Tibial nerve (tissue), 4 donors: ENCODE results near the gene RRM1.

Source experiments
- EP300 ChIP-seq, 2 donors: sonication (generic); formaldehyde crosslinking; IDR thresholded peaks; one replicate each; pipeline ENCODE4 v1.6.1; 2017; ENCODE audit warnings: antibody characterized with exemption in 2 of 2, mild to moderate bottlenecking in 1 of 2
- POLR2A ChIP-seq, 2 donors: fragments of 450-650 bp; IDR thresholded peaks; one replicate each; pipeline ENCODE4 v1.6.1; 2017; ENCODE audit warnings: antibody characterized with exemption in 2 of 2, mild to moderate bottlenecking in 2 of 2, moderate library complexity in 2 of 2
- TF ChIP-seq, protein P1 (sequence below), 5 experiments: fragments of 200-600 bp in 3 of 5; fragments of 450-650 bp in 2 of 5; sonication (generic) in 3 of 5; IDR thresholded peaks; one replicate each; pipeline ENCODE4 v1.5.1; 2016 to 2019; ENCODE audit warnings: antibody characterized with exemption in 5 of 5, mild to moderate bottlenecking in 3 of 5, moderate library complexity in 2 of 5

DNA sequence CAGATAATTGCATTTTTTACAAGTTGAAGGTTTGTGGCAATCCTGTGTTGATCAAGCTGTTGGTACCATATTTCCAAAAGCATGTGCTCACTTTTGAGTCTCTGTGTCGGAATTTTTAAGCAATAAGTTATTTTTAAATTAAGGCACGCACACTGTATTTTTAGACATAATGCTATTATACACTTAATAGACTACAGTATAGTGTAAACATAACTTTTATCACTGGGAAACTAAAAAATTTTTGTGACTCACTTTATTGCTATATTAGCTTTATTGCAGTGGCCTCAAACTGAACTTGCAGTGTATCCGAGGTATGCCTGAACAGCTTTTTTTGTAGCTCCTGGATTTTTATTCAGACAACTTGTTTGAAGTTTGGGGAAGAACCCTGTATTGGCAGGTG is 31.3 kb upstream of the RRM1 start:
- TF ChIP-seq POLR2A (IDR thresholded peaks at IDR 0.05) (no peak), EP300 (IDR thresholded peaks at IDR 0.05) (no peak)
- TF ChIP-seq, protein P1, sequence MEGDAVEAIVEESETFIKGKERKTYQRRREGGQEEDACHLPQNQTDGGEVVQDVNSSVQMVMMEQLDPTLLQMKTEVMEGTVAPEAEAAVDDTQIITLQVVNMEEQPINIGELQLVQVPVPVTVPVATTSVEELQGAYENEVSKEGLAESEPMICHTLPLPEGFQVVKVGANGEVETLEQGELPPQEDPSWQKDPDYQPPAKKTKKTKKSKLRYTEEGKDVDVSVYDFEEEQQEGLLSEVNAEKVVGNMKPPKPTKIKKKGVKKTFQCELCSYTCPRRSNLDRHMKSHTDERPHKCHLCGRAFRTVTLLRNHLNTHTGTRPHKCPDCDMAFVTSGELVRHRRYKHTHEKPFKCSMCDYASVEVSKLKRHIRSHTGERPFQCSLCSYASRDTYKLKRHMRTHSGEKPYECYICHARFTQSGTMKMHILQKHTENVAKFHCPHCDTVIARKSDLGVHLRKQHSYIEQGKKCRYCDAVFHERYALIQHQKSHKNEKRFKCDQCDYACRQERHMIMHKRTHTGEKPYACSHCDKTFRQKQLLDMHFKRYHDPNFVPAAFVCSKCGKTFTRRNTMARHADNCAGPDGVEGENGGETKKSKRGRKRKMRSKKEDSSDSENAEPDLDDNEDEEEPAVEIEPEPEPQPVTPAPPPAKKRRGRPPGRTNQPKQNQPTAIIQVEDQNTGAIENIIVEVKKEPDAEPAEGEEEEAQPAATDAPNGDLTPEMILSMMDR (IDR thresholded peaks at IDR 0.05): no peak
